HCT116 (cell line): ENCODE data around the gene NUDC. TPM values are rescaled to one million over a fixed set of nuclear protein-coding genes. Genes with fewer than 3 reads are reported as not detected.

Source experiments
- ATAC-seq: fragments of 200-7000 bp; cut with Tn5 transposase; 2 replicates; pipeline ENCODE4 v1.9.1; 2020; ENCODE audit warnings: mild to moderate bottlenecking, moderate library complexity
- BruUV-seq: library from RNA; stranded (reverse); fragments of 400-500 nt; replicated peaks from 2 replicates; lab custom pipeline; 2021; lab: Mats Ljungman, UMichigan
- CTCF ChIA-PET: fragments of 300-600 bp; sonication (Branson Sonifier 250); formaldehyde crosslinking; loops from one replicate; lab custom pipeline; 2021; ENCODE audit warnings: antibody characterized with exemption; lab: Charles Lee
- POLR2A ChIA-PET: fragments of 300-600, 350-600 bp; sonication (Branson Sonifier 250); formaldehyde crosslinking; loops from one replicate; lab custom pipeline; 2021; ENCODE audit warnings: antibody characterized with exemption; lab: Charles Lee
- RAD21 ChIA-PET, 2 experiments: fragments of 300-600 bp; sonication (Branson Sonifier 250); formaldehyde crosslinking; loops; one replicate each; lab custom pipeline; 2023; ENCODE audit warnings: low total read pairs in 2 of 2; ENCODE audit not compliant: uncharacterized antibody in 2 of 2, unreplicated experiment in 2 of 2, low non-redundant PET in 1 of 2; lab: Charles Lee
- DNase-seq: peaks from one replicate; pipeline ENCODE4 v3.0.0-alpha.2; 2010; ENCODE audit warnings: low read depth, low spot score
- H2AFZ ChIP-seq: fragments of 200-600 bp; shearing (Covaris generic), sonication (generic); 2 replicates; pipeline ENCODE4 v1.6.1; 2017; ENCODE audit warnings: low read depth, mixed run types, mixed read lengths, antibody characterized with exemption, low read length; ENCODE audit not compliant: poor library complexity, severe bottlenecking
- H3K27ac ChIP-seq: 2 replicates; pipeline ENCODE4 v1.5.1; 2012; ENCODE audit warnings: low read depth, low read length
- H3K27me3 ChIP-seq: fragments of 200-600 bp; sonication (generic); 2 replicates; pipeline ENCODE4 v1.6.1; 2016; ENCODE audit warnings: mixed run types, low read length, mixed read lengths; ENCODE audit not compliant: insufficient read depth
- H3K36me3 ChIP-seq, 2 experiments: fragments of 200-500 bp in 1 of 2; fragments of 200-600 bp in 1 of 2; sonication (Bioruptor generic) in 1 of 2; sonication (generic) in 1 of 2; 2 replicates each; pipeline versions ENCODE4 v1.5.1 to v1.6.1; 2014 to 2016; ENCODE audit warnings: low read length in 2 of 2, inconsistent platforms in 1 of 2, mixed read lengths in 1 of 2, mixed run types in 1 of 2; ENCODE audit not compliant: insufficient read depth in 2 of 2, control insufficient read depth in 1 of 2
- H3K4me1 ChIP-seq, 2 experiments: fragments of 200-600 bp in 1 of 2; sonication (generic) in 1 of 2; 2 replicates each; pipeline versions ENCODE4 v1.5.1 to v1.6.1; 2012 to 2017; ENCODE audit warnings: low read length in 2 of 2, inconsistent platforms in 1 of 2, mild to moderate bottlenecking in 1 of 2, mixed read lengths in 1 of 2, mixed run types in 1 of 2, moderate library complexity in 1 of 2; ENCODE audit not compliant: insufficient read depth in 2 of 2, control insufficient read depth in 1 of 2
- H3K4me2 ChIP-seq: fragments of 200-600 bp; sonication (generic); 2 replicates; pipeline ENCODE4 v1.6.1; 2017; ENCODE audit warnings: mixed run types, low read length, mixed read lengths
- H3K4me3 ChIP-seq, 2 experiments: fragments of 200-600 bp in 1 of 2; sonication (generic) in 1 of 2; replicated peaks in 1 of 2; 2 replicates each; pipeline ENCODE4 v1.5.1; 2011 to 2016; ENCODE audit warnings: low read length in 2 of 2, control low read depth in 1 of 2, low read depth in 1 of 2, mild to moderate bottlenecking in 1 of 2, mixed read lengths in 1 of 2, mixed run types in 1 of 2
- H3K79me2 ChIP-seq: fragments of 200-600 bp; sonication (generic); 2 replicates; pipeline ENCODE4 v1.6.1; 2017; ENCODE audit warnings: mild to moderate bottlenecking, mixed run types, low read length, moderate library complexity, mixed read lengths; ENCODE audit not compliant: insufficient read depth
- H3K9ac ChIP-seq: fragments of 200-600 bp; sonication (generic); 2 replicates; pipeline ENCODE4 v1.6.1; 2016; ENCODE audit warnings: low read length, mixed read lengths
- H3K9me2 ChIP-seq: fragments of 200-600 bp; sonication (generic), shearing (Covaris generic); 2 replicates; pipeline ENCODE4 v1.6.1; 2017; ENCODE audit warnings: mixed run types, mild to moderate bottlenecking, moderate library complexity; ENCODE audit not compliant: insufficient read depth
- H3K9me3 ChIP-seq, 2 experiments: fragments of 200-500 bp in 1 of 2; fragments of 200-600 bp in 1 of 2; sonication (Bioruptor generic) in 1 of 2; sonication (generic) in 1 of 2; 2 replicates each; pipeline ENCODE4 v1.6.1; 2014 to 2017; ENCODE audit warnings: low read length in 2 of 2, mixed read lengths in 2 of 2, inconsistent platforms in 1 of 2, low read depth in 1 of 2, mild to moderate bottlenecking in 1 of 2, mixed run types in 1 of 2, moderate library complexity in 1 of 2; ENCODE audit not compliant: control insufficient read depth in 1 of 2, insufficient read depth in 1 of 2
- H4K20me1 ChIP-seq: fragments of 200-600 bp; sonication (generic), shearing (Covaris generic); 2 replicates; pipeline ENCODE4 v1.6.1; 2017; ENCODE audit warnings: mixed run types, mild to moderate bottlenecking, moderate library complexity; ENCODE audit not compliant: insufficient read depth
- EZH2 ChIP-seq: fragments of 200-600 bp; sonication (generic); IDR thresholded peaks from 2 replicates; pipeline ENCODE4 v1.6.1; 2017; ENCODE audit warnings: antibody characterized with exemption, mixed run types
- POLR2A ChIP-seq: IDR thresholded peaks from 2 replicates; pipeline ENCODE4 v1.7.0; 2011; ENCODE audit warnings: borderline replicate concordance; ENCODE audit not compliant: insufficient read depth, insufficient read length; ENCODE audit errors: extremely low read depth
- RAD21 ChIP-seq: IDR thresholded peaks from 2 replicates; pipeline ENCODE4 v1.6.1; 2012; ENCODE audit warnings: low read depth, mild to moderate bottlenecking
- SRF ChIP-seq: IDR thresholded peaks from 2 replicates; pipeline ENCODE4 v1.6.1; 2012; ENCODE audit warnings: low read depth
- ZFX ChIP-seq: fragments of 450-650 bp; IDR thresholded peaks from 2 replicates; pipeline ENCODE4 v1.6.1; 2017
- intact Hi-C: fragments of 100-400 bp; cut with micrococcal nuclease; formaldehyde crosslinking; loops from 2 replicates; pipeline ENCODE4 v1.10.0; 2022
- total RNA-seq: library from RNA; stranded (reverse); gene quantifications from one replicate; pipeline ENCODE4 v1.2.1, GENCODE V29; 2021; ENCODE audit not compliant: unreplicated experiment
- TF ChIP-seq, protein P1 (sequence below): IDR thresholded peaks from 2 replicates; pipeline ENCODE4 v1.6.1; 2012
- TF ChIP-seq, protein P2 (sequence below): IDR thresholded peaks from 2 replicates; pipeline ENCODE4 v1.6.1; 2012; ENCODE audit warnings: low read depth

The NUDC gene
- total RNA-seq, 1 experiment from 2014 or later = 119 TPM

DNA sequence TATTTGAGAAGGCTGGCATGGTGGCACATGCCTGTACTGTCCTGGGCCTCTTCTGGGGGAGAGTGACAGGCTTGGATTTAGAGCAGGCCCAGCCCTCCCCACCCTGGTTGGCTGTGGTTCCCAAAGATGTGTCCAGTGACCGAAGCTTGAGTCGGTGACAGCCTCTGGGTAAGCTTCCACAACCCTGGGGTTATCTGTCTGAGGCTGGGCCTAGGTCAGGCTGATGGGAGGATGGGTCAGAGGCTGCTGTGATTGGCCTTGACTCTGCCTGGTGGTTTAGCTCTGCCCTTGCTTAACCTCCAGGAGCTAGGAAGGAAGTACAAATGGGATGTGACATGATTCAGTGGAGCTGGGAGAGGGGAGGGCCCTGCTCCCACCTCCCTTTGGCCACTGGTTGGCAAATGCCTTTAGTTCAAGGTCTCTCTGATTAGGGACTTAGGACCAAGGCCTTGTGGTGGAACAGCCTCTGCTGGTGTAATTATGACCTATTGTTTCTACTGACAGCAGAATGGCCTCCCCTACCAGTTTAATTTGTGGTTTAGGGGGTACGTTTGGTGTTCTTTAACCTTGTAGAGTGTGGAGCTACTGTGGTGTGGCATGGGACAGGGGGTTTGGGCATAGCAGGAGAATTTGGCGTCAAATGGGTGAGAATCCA, 16.6 kb downstream of the NUDC start:
- POLR2A ChIA-PET = interaction anchor here (0.8 kb wide), 1 partner anchor 17 kb away, joined by 3 read pairs; no protein-coding TSS in a partner anchor
- no peak for ATAC-seq

More for the DNA sequence above, 16.6 kb downstream of the NUDC start:
- Histone ChIP-seq H3K9me2 (no peaks in the 10 kb centered on the region), H2AFZ (no peak overlapping the region), H3K36me3 (peaks cover 23 to 53% of the 10 kb centered on the region in 2 experiments; a peak in 3 of 4 replicates), H3K4me1 (no peaks in the 10 kb centered on the region), H3K4me2 (no peak overlapping the region), H4K20me1 (peaks cover 11% of the 10 kb centered on the region; the same call in 1 of the 2 replicates), H3K79me2 (peaks cover 78% of the 10 kb centered on the region), H3K27ac (no peak overlapping the region), H3K27me3 (no peaks in the 10 kb centered on the region), H3K9ac (no peak overlapping the region), H3K4me3 (no peak overlapping the region), H3K9me3 (no peaks in the 10 kb centered on the region)
- TF ChIP-seq SRF (no peak), POLR2A (no peak), EZH2 (no peak), RAD21 (no peak), ZFX (no peak)
- TF ChIP-seq, protein P1, sequence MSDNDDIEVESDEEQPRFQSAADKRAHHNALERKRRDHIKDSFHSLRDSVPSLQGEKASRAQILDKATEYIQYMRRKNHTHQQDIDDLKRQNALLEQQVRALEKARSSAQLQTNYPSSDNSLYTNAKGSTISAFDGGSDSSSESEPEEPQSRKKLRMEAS = no peak
- TF ChIP-seq, protein P2, sequence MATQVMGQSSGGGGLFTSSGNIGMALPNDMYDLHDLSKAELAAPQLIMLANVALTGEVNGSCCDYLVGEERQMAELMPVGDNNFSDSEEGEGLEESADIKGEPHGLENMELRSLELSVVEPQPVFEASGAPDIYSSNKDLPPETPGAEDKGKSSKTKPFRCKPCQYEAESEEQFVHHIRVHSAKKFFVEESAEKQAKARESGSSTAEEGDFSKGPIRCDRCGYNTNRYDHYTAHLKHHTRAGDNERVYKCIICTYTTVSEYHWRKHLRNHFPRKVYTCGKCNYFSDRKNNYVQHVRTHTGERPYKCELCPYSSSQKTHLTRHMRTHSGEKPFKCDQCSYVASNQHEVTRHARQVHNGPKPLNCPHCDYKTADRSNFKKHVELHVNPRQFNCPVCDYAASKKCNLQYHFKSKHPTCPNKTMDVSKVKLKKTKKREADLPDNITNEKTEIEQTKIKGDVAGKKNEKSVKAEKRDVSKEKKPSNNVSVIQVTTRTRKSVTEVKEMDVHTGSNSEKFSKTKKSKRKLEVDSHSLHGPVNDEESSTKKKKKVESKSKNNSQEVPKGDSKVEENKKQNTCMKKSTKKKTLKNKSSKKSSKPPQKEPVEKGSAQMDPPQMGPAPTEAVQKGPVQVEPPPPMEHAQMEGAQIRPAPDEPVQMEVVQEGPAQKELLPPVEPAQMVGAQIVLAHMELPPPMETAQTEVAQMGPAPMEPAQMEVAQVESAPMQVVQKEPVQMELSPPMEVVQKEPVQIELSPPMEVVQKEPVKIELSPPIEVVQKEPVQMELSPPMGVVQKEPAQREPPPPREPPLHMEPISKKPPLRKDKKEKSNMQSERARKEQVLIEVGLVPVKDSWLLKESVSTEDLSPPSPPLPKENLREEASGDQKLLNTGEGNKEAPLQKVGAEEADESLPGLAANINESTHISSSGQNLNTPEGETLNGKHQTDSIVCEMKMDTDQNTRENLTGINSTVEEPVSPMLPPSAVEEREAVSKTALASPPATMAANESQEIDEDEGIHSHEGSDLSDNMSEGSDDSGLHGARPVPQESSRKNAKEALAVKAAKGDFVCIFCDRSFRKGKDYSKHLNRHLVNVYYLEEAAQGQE = no peak
- DNase-seq = no peak
- no TSS peak for BruUV-seq
- CTCF ChIA-PET = no interaction called here
- intact Hi-C loops = no loop called here
- RAD21 ChIA-PET = no interaction called here
